Activated CD8-positive, alpha-beta T cell treated with anti-CD3 and anti-CD28 coated beads for 36 hours (primary cell): ENCODE measurements around the gene FAM210A. TPM values are rescaled to one million over a fixed set of nuclear protein-coding genes. Genes with fewer than 3 reads are reported as not detected.

Experiments used
- ATAC-seq: fragments of 200-7000 bp; cut with Tn5 transposase; one replicate; pipeline ENCODE4 v1.10.0; 2021; ENCODE audit warnings: mild to moderate bottlenecking, moderate library complexity
- CTCF ChIA-PET: fragments of 350-600 bp; sonication (Branson Sonifier 250); formaldehyde crosslinking; loops from one replicate; lab custom pipeline; 2021; ENCODE audit warnings: antibody characterized with exemption; lab: Charles Lee
- POLR2A ChIA-PET: fragments of 350-600 bp; sonication (Branson Sonifier 250); formaldehyde crosslinking; loops from one replicate; lab custom pipeline; 2021; ENCODE audit warnings: antibody characterized with exemption; lab: Charles Lee
- DNase-seq: peaks from one replicate; pipeline ENCODE4 v3.0.0-alpha.2; 2020
- H3K27ac Mint-ChIP-seq: one replicate; pipeline ENCODE4 v1.8.0; 2021; ENCODE audit warnings: mild to moderate bottlenecking, mixed read lengths
- H3K27me3 Mint-ChIP-seq: one replicate; pipeline ENCODE4 v1.8.0; 2021; ENCODE audit warnings: mixed read lengths
- H3K36me3 Mint-ChIP-seq: one replicate; pipeline ENCODE4 v1.8.0; 2021; ENCODE audit warnings: low read depth, mixed read lengths
- H3K4me1 Mint-ChIP-seq: one replicate; pipeline ENCODE4 v1.8.0; 2021; ENCODE audit warnings: low read depth, mixed read lengths
- H3K4me3 Mint-ChIP-seq: one replicate; pipeline ENCODE4 v1.8.0; 2021; ENCODE audit warnings: mild to moderate bottlenecking, moderate library complexity, mixed read lengths
- H3K9me3 Mint-ChIP-seq: one replicate; pipeline ENCODE4 v1.8.0; 2021; ENCODE audit warnings: mixed read lengths
- CTCF ChIP-seq: fragments of 200-600 bp; IDR thresholded peaks from one replicate; pipeline ENCODE4 v1.8.0; 2022; ENCODE audit warnings: antibody characterized with exemption, mild to moderate bottlenecking
- intact Hi-C: fragments of 100-400 bp; cut with micrococcal nuclease; formaldehyde crosslinking; loops from one replicate; pipeline ENCODE4 v1.10.0; 2022
- total RNA-seq, 2 experiments: library from RNA; stranded (reverse); gene quantifications; one replicate each; pipeline ENCODE4 v1.2.3, GENCODE V29; 2021

Gene FAM210A
- total RNA-seq, 2 experiments from 2014 or later = 57.7 to 64.2 TPM

- peaks cover 3% of the 10 kb centered on the region for H3K36me3 Mint-ChIP-seq
- ATAC-seq = peak; percentile 78
- H3K27ac Mint-ChIP-seq = no peak overlapping the region
- TF ChIP-seq CTCF = no peak
- H3K9me3 Mint-ChIP-seq = no peaks in the 10 kb centered on the region
- no peak overlapping the region for H3K4me3 Mint-ChIP-seq
- peaks cover 12% of the 10 kb centered on the region for H3K4me1 Mint-ChIP-seq
- CTCF ChIA-PET = no interaction called here
- POLR2A ChIA-PET = no interaction called here
- H3K27me3 Mint-ChIP-seq = no peaks in the 10 kb centered on the region
- peak; percentile 32 for DNase-seq
- intact Hi-C loops = loop anchor here (10.0 kb wide), 1 partner anchor 146 kb away; no protein-coding TSS in a partner anchor
Observed at GRCh38 chr18:13658436-13659204, 67.7 kb downstream of the FAM210A start.

GRCh38 chr18:13657974-13658373, 68.4 kb downstream of the FAM210A start:
- Mint-ChIP-seq H3K27ac (no peak overlapping the region), H3K4me1 (peaks cover 12% of the 10 kb centered on the region), H3K4me3 (no peak overlapping the region), H3K27me3 (no peaks in the 10 kb centered on the region), H3K9me3 (no peaks in the 10 kb centered on the region), H3K36me3 (no peaks in the 10 kb centered on the region)
- TF ChIP-seq CTCF = no peak
- no peak for DNase-seq
- no peak for ATAC-seq
- ChIA-PET CTCF (no interaction called here), POLR2A (no interaction called here)
- intact Hi-C loops = loop anchor here (10.0 kb wide), 1 partner anchor 147 kb away; no protein-coding TSS in a partner anchor

- ATAC-seq = no peak
- Mint-ChIP-seq H3K4me1 (peaks cover 10% of the 10 kb centered on the region), H3K36me3 (no peaks in the 10 kb centered on the region), H3K27me3 (no peaks in the 10 kb centered on the region), H3K9me3 (no peaks in the 10 kb centered on the region), H3K27ac (no peak overlapping the region), H3K4me3 (no peak overlapping the region)
- no peak for DNase-seq
- CTCF ChIA-PET = interaction anchor here (1.3 kb wide), 1 partner anchor 14 kb away, joined by 3 read pairs; no protein-coding TSS in a partner anchor
- intact Hi-C loops = loop anchor here (10.0 kb wide), 1 partner anchor 151 kb away; no protein-coding TSS in a partner anchor
- POLR2A ChIA-PET = no interaction called here
- TF ChIP-seq CTCF = no peak
Observed at GRCh38 chr18:13653746-13654433, 72.5 kb downstream of the FAM210A start.

- Mint-ChIP-seq H3K4me3 (no peak overlapping the region), H3K27me3 (no peaks in the 10 kb centered on the region), H3K27ac (no peak overlapping the region), H3K4me1 (no peaks in the 10 kb centered on the region), H3K36me3 (peaks cover 9% of the 10 kb centered on the region), H3K9me3 (no peaks in the 10 kb centered on the region)
- ChIA-PET POLR2A (no interaction called here), CTCF (no interaction called here)
- DNase-seq = no peak
- intact Hi-C loops = loop anchor here (10.0 kb wide), 1 partner anchor 155 kb away; no protein-coding TSS in a partner anchor
- no peak for TF ChIP-seq CTCF
- ATAC-seq = no peak
Observed at GRCh38 chr18:13649397-13650390, 76.7 kb downstream of the FAM210A start.
